IMR-90 (cell line): ENCODE data around the gene KIAA1328. TPM values are rescaled to one million over a fixed set of nuclear protein-coding genes. Genes with fewer than 3 reads are reported as not detected.

ENCODE experiments used
- ATAC-seq: fragments of 200-7000 bp; cut with Tn5 transposase; 2 replicates; pipeline ENCODE4 v1.9.1; 2020; ENCODE audit warnings: low read depth, mild to moderate bottlenecking, moderate library complexity
- BruUV-seq: library from RNA; stranded (reverse); fragments of 400-500 nt; replicated peaks from 2 replicates; lab custom pipeline; 2021; lab: Mats Ljungman, UMichigan
- CTCF ChIA-PET: fragments of 300-600 bp; formaldehyde crosslinking; extraction: SDS; loops from one replicate; lab custom pipeline; 2021; ENCODE audit warnings: antibody characterized with exemption; lab: Yijun Ruan, JAX
- POLR2A ChIA-PET: fragments of 300-600 bp; sonication (Branson Sonifier 250); formaldehyde crosslinking; loops from one replicate; lab custom pipeline; 2022; ENCODE audit warnings: antibody characterized with exemption; ENCODE audit not compliant: unreplicated experiment; lab: Charles Lee
- DNase-seq: peaks from one replicate; pipeline ENCODE4 v3.0.0; 2013
- H2AFZ ChIP-seq: replicated peaks from 2 replicates; pipeline ENCODE3; 2013; ENCODE audit warnings: low read length, mild to moderate bottlenecking; ENCODE audit not compliant: poor library complexity
- H2AK5ac ChIP-seq: 2 replicates; pipeline ENCODE4 v1.6.1; 2013; ENCODE audit warnings: low read depth, low read length, inconsistent platforms
- H2AK9ac ChIP-seq: replicated peaks from 2 replicates; pipeline ENCODE3; 2013; ENCODE audit warnings: mild to moderate bottlenecking, low read depth, low read length, moderate library complexity; ENCODE audit not compliant: poor library complexity
- H2BK120ac ChIP-seq: 2 replicates; pipeline ENCODE4 v1.6.1; 2013; ENCODE audit warnings: low read depth, low read length, inconsistent platforms
- H2BK15ac ChIP-seq: 3 replicates; pipeline ENCODE4 v1.6.1; 2013; ENCODE audit warnings: low read depth, low read length, inconsistent platforms
- H2BK20ac ChIP-seq: 2 replicates; pipeline ENCODE4 v1.6.1; 2013; ENCODE audit warnings: low read depth, mild to moderate bottlenecking, inconsistent platforms, low read length, moderate library complexity
- H2BK5ac ChIP-seq: 2 replicates; pipeline ENCODE4 v1.6.1; 2013; ENCODE audit warnings: mild to moderate bottlenecking, low read depth, low read length, inconsistent platforms; ENCODE audit not compliant: poor library complexity, severe bottlenecking
- H3K14ac ChIP-seq: replicated peaks from 2 replicates; pipeline ENCODE4 v1.6.1; 2013; ENCODE audit warnings: low read depth, low read length, inconsistent platforms
- H3K18ac ChIP-seq: 2 replicates; pipeline ENCODE4 v1.6.1; 2013; ENCODE audit warnings: low read depth, low read length, control low read depth
- H3K23ac ChIP-seq: 2 replicates; pipeline ENCODE4 v1.6.1; 2013; ENCODE audit warnings: low read depth, low read length, inconsistent platforms
- H3K27ac ChIP-seq: 2 replicates; pipeline ENCODE4 v1.5.1; 2013; ENCODE audit warnings: mild to moderate bottlenecking, control low read depth, low read length; ENCODE audit not compliant: insufficient read depth
- H3K27me3 ChIP-seq: 2 replicates; pipeline ENCODE4 v1.6.1; 2013; ENCODE audit warnings: low read length; ENCODE audit not compliant: control insufficient read depth, insufficient read depth
- H3K36me3 ChIP-seq: 2 replicates; pipeline ENCODE4 v1.6.1; 2013; ENCODE audit warnings: low read length, mixed read lengths; ENCODE audit not compliant: control insufficient read depth, insufficient read depth
- H3K4ac ChIP-seq: 2 replicates; pipeline ENCODE4 v1.6.1; 2013; ENCODE audit warnings: low read depth, low read length, inconsistent platforms
- H3K4me1 ChIP-seq: 2 replicates; pipeline ENCODE4 v1.6.1; 2013; ENCODE audit warnings: low read length, mixed read lengths; ENCODE audit not compliant: control insufficient read depth, insufficient read depth
- H3K4me2 ChIP-seq: 2 replicates; pipeline ENCODE4 v1.6.1; 2013; ENCODE audit warnings: low read depth, mild to moderate bottlenecking, control low read depth, low read length, moderate library complexity
- H3K4me3 ChIP-seq: 2 replicates; pipeline ENCODE4 v1.5.1; 2013; ENCODE audit warnings: low read depth, mild to moderate bottlenecking, control low read depth, low read length, moderate library complexity; ENCODE audit not compliant: insufficient read depth
- H3K56ac ChIP-seq: 2 replicates; pipeline ENCODE4 v1.6.1; 2013; ENCODE audit warnings: low read length, inconsistent platforms; ENCODE audit not compliant: insufficient read depth; ENCODE audit errors: extremely low read depth
- H3K79me1 ChIP-seq, 2 experiments: 2 replicates each; pipeline ENCODE4 v1.6.1; 2013; ENCODE audit warnings: low read length in 2 of 2, inconsistent platforms in 1 of 2, low read depth in 1 of 2
- H3K9ac ChIP-seq: 2 replicates; pipeline ENCODE4 v1.6.1; 2013; ENCODE audit warnings: low read depth, low read length, control low read depth
- H3K9me1 ChIP-seq: 2 replicates; pipeline ENCODE4 v1.6.1; 2013; ENCODE audit warnings: low read length, inconsistent platforms; ENCODE audit not compliant: insufficient read depth
- H3K9me3 ChIP-seq: 2 replicates; pipeline ENCODE4 v1.6.1; 2013; ENCODE audit warnings: low read length; ENCODE audit not compliant: control insufficient read depth, insufficient read depth
- H4K20me1 ChIP-seq: 2 replicates; pipeline ENCODE4 v1.6.1; 2013; ENCODE audit warnings: low read length, inconsistent platforms; ENCODE audit not compliant: insufficient read depth
- H4K5ac ChIP-seq: 2 replicates; pipeline ENCODE4 v1.6.1; 2013; ENCODE audit warnings: mild to moderate bottlenecking, low read depth, low read length, control low read depth
- H4K8ac ChIP-seq, 2 experiments: 2 replicates each; pipeline ENCODE4 v1.6.1; 2013; ENCODE audit warnings: low read depth in 2 of 2, low read length in 2 of 2, control low read depth in 1 of 2, inconsistent platforms in 1 of 2
- H4K91ac ChIP-seq: 2 replicates; pipeline ENCODE4 v1.6.1; 2013; ENCODE audit warnings: low read depth, low read length, inconsistent platforms; ENCODE audit not compliant: insufficient read depth
- FOS ChIP-seq: fragments of 150-350 bp; IDR thresholded peaks from 2 replicates; pipeline ENCODE4 v1.6.1; 2016; ENCODE audit warnings: low read depth, low read length
- MAZ ChIP-seq: IDR thresholded peaks from 2 replicates; pipeline ENCODE4 v1.6.1; 2012; ENCODE audit warnings: low read depth, mild to moderate bottlenecking, low read length, improper control_type of control experiment, moderate library complexity, borderline replicate concordance
- MXI1 ChIP-seq: IDR thresholded peaks from 2 replicates; pipeline ENCODE4 v1.6.1; 2012; ENCODE audit warnings: low read depth, mild to moderate bottlenecking, low read length, moderate library complexity, borderline replicate concordance
- POLR2A ChIP-seq: IDR thresholded peaks from 2 replicates; pipeline ENCODE4 v1.6.1; 2012; ENCODE audit warnings: mild to moderate bottlenecking, low read depth, low read length
- RCOR1 ChIP-seq: IDR thresholded peaks from 2 replicates; pipeline ENCODE4 v1.6.1; 2012; ENCODE audit warnings: mild to moderate bottlenecking, low read length, improper control_type of control experiment; ENCODE audit not compliant: insufficient replicate concordance
- USF2 ChIP-seq: fragments of 150-350 bp; IDR thresholded peaks from 2 replicates; pipeline ENCODE4 v1.6.1; 2017; ENCODE audit warnings: mild to moderate bottlenecking, antibody characterized with exemption, low read length, low read depth
- dilution Hi-C: fragments of 300-500 bp; cut with HindIII; formaldehyde crosslinking; loops from one replicate; pipeline ENCODE4 v1.14.3; 2018; ENCODE audit warnings: low sequenced_read_pairs; ENCODE audit not compliant: unreplicated experiment
- in situ Hi-C: fragments of 300-500 bp; cut with MboI; formaldehyde crosslinking; loops from 3 replicates; pipeline ENCODE4 v1.14.3; 2019; ENCODE audit warnings: low sequenced_read_pairs, inconsistent platforms, mixed read lengths
- intact Hi-C: fragments of 100-400 bp; cut with micrococcal nuclease; formaldehyde crosslinking; loops from 2 replicates; pipeline ENCODE4 v1.10.0; 2022
- polyA plus RNA-seq, 3 experiments: library from polyadenylated mRNA; depleted of rRNA; stranded (reverse); fragments of >200 nt; gene quantifications; 2 replicates each; pipeline ENCODE4 v1.2.3, GENCODE V29; 2012; ENCODE audit warnings: low replicate concordance in 1 of 3
- total RNA-seq: library from RNA; depleted of rRNA; stranded (reverse); fragments of >200 nt; gene quantifications from 2 replicates; pipeline ENCODE4 v1.2.3, GENCODE V29; 2012
- TF ChIP-seq, protein P1 (sequence below): fragments of 150-350 bp; IDR thresholded peaks from 2 replicates; pipeline ENCODE4 v1.6.1; 2016; ENCODE audit warnings: low read depth, mild to moderate bottlenecking, low read length, moderate library complexity, borderline replicate concordance

KIAA1328 gene
- total and polyA plus RNA-seq, 2 of the 4 experiments (the other 2 are of a cell fraction) = 2.4 to 7.0 TPM

DNA sequence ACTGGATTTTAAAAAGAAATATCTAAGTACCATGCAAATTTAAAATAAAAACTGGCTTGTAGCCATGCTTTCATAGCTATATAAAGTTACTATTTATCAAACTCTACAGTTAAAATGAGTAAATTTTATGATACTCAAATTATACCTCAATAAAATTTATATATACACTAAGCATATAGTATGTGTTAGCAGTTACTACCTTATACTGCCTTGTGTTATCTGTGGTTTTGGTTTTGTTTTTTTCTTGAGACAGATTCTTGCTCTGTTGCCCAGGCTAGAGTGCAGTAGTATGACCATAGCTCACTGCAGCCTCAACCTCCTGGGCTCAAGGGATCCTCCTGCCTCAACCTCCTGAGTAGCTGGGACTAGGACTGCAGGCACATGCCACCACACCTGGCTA is 342.1 kb downstream of the KIAA1328 start:
- Histone ChIP-seq H4K8ac (no peak overlapping the region), H3K27ac (no peak overlapping the region), H3K79me1 (no peaks in the 10 kb centered on the region), H2AFZ (no peak overlapping the region), H3K56ac (no peak overlapping the region), H3K18ac (no peak overlapping the region), H2BK120ac (no peak overlapping the region), H2AK9ac (no peak overlapping the region), H2BK15ac (no peak overlapping the region), H3K36me3 (no peaks in the 10 kb centered on the region), H2AK5ac (no peak overlapping the region), H3K14ac (no peak overlapping the region), H4K20me1 (no peaks in the 10 kb centered on the region), H3K4me2 (no peak overlapping the region), H2BK5ac (no peak overlapping the region), H3K4me3 (no peak overlapping the region), H3K9ac (no peak overlapping the region), H3K27me3 (no peaks in the 10 kb centered on the region), H4K91ac (no peak overlapping the region), H3K9me3 (no peaks in the 10 kb centered on the region), H2BK20ac (no peak overlapping the region), H4K5ac (no peak overlapping the region), H3K4ac (no peak overlapping the region), H3K4me1 (no peaks in the 10 kb centered on the region), H3K9me1 (no peaks in the 10 kb centered on the region), H3K23ac (no peak overlapping the region)
- ChIA-PET CTCF (no interaction called here), POLR2A (no interaction called here)
- ATAC-seq (no peak), DNase-seq (no peak)
- dilution Hi-C loops = no loop called here
- no peak for TF ChIP-seq POLR2A
- TF ChIP-seq MAZ = no peak
- TF ChIP-seq FOS = no peak
- TF ChIP-seq MXI1 = no peak
- TF ChIP-seq USF2 = no peak
- TF ChIP-seq RCOR1 = no peak
- TF ChIP-seq, protein P1, sequence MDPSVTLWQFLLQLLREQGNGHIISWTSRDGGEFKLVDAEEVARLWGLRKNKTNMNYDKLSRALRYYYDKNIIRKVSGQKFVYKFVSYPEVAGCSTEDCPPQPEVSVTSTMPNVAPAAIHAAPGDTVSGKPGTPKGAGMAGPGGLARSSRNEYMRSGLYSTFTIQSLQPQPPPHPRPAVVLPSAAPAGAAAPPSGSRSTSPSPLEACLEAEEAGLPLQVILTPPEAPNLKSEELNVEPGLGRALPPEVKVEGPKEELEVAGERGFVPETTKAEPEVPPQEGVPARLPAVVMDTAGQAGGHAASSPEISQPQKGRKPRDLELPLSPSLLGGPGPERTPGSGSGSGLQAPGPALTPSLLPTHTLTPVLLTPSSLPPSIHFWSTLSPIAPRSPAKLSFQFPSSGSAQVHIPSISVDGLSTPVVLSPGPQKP = no peak
- in situ Hi-C loops = no loop called here
- BruUV-seq = no TSS peak
- intact Hi-C loops = no loop called here
